Suprapubic skin (tissue), 4 donors: ENCODE data around the gene LDLRAD4. TPM values are rescaled to one million over a fixed set of nuclear protein-coding genes. Genes with fewer than 3 reads are reported as not detected.

Source experiments
- DNase-seq, 2 donors: peaks; one replicate each; pipeline ENCODE4 v3.0.0-alpha.2; 2019; ENCODE audit warnings: low spot score in 2 of 2
- H3K27ac ChIP-seq: fragments of 200-600 bp; sonication (generic); one replicate; pipeline ENCODE4 v1.5.1; 2019
- H3K27me3 ChIP-seq: fragments of 200-600 bp; sonication (generic); one replicate; pipeline ENCODE4 v1.5.1; 2019
- H3K36me3 ChIP-seq: fragments of 200-600 bp; sonication (generic); one replicate; pipeline ENCODE4 v1.5.1; 2019
- H3K4me1 ChIP-seq: fragments of 200-600 bp; sonication (generic); one replicate; pipeline ENCODE4 v1.5.1; 2019
- H3K4me3 ChIP-seq: fragments of 200-600 bp; sonication (generic); one replicate; pipeline ENCODE4 v1.5.1; 2019; ENCODE audit warnings: mild to moderate bottlenecking
- H3K9me3 ChIP-seq: fragments of 200-600 bp; sonication (generic); one replicate; pipeline ENCODE4 v1.5.1; 2019
- CTCF ChIP-seq, 2 donors: fragments of 200-600 bp in 1 of 2; fragments of 450-650 bp in 1 of 2; sonication (generic) in 1 of 2; IDR thresholded peaks; one replicate each; pipeline ENCODE4 v1.5.1; 2016 to 2019; ENCODE audit warnings: antibody characterized with exemption in 2 of 2, mild to moderate bottlenecking in 1 of 2, moderate library complexity in 1 of 2
- EP300 ChIP-seq: sonication (generic); formaldehyde crosslinking; IDR thresholded peaks from one replicate; pipeline ENCODE4 v1.6.1; 2017; ENCODE audit warnings: antibody characterized with exemption
- POLR2A ChIP-seq, 2 donors: fragments of 450-650 bp; IDR thresholded peaks; one replicate each; pipeline ENCODE4 v1.6.1; 2017; ENCODE audit warnings: antibody characterized with exemption in 2 of 2, mild to moderate bottlenecking in 2 of 2, moderate library complexity in 2 of 2
- POLR2AphosphoS5 ChIP-seq, 3 donors: sonication (generic); formaldehyde crosslinking; IDR thresholded peaks; one replicate each; pipeline ENCODE4 v1.6.1; 2017; ENCODE audit warnings: antibody characterized with exemption in 3 of 3
- WGBS: methylation state at CpG from one replicate; pipeline ENCODE4 v1.1.5; 2018; 5-methylcytosine and 5-hydroxymethylcytosine counted together
- total RNA-seq, 4 donors: library from RNA; depleted of rRNA; stranded (reverse); fragments of >200 nt; gene quantifications; one replicate each; pipeline ENCODE4 v1.1.0, GENCODE V29; 2016

Gene LDLRAD4
- total RNA-seq, 4 donors from 2014 or later = 10.1 to 31.6 (median 15.1) TPM

GRCh38 chr18:13423352-13423751 is 204.8 kb downstream of the LDLRAD4 start:
- no peak for DNase-seq
- Histone ChIP-seq H3K4me3 (no peak overlapping the region), H3K36me3 (no peaks in the 10 kb centered on the region), H3K27ac (no peak overlapping the region), H3K27me3 (no peaks in the 10 kb centered on the region), H3K4me1 (peaks cover 12% of the 10 kb centered on the region), H3K9me3 (no peaks in the 10 kb centered on the region)
- TF ChIP-seq EP300 (no peak), POLR2A (IDR thresholded peaks at IDR 0.05) (no peak), CTCF (IDR thresholded peaks at IDR 0.05) (no peak), POLR2AphosphoS5 (IDR thresholded peaks at IDR 0.05) (no peak)
- 93% methylated on average over 9 of the region's 9 CpGs for WGBS

GRCh38 chr18:13424363-13424762 is 205.8 kb downstream of the LDLRAD4 start:
- Histone ChIP-seq H3K27ac (no peak overlapping the region), H3K9me3 (no peaks in the 10 kb centered on the region), H3K36me3 (no peaks in the 10 kb centered on the region), H3K4me1 (peaks cover 12% of the 10 kb centered on the region), H3K27me3 (no peaks in the 10 kb centered on the region), H3K4me3 (no peak overlapping the region)
- TF ChIP-seq CTCF (IDR thresholded peaks at IDR 0.05) (no peak), POLR2A (IDR thresholded peaks at IDR 0.05) (no peak), POLR2AphosphoS5 (IDR thresholded peaks at IDR 0.05) (no peak), EP300 (no peak)
- DNase-seq = peak in 1 of 2 donors; percentile 32
- WGBS = 93% methylated on average over 7 of the region's 7 CpGs

GRCh38 chr18:13425357-13426091 is 207.0 kb downstream of the LDLRAD4 start:
- Histone ChIP-seq H3K27ac (peak overlapping the region; percentile 18), H3K27me3 (no peaks in the 10 kb centered on the region), H3K4me3 (no peak overlapping the region), H3K4me1 (peaks cover 12% of the 10 kb centered on the region), H3K36me3 (no peaks in the 10 kb centered on the region), H3K9me3 (no peaks in the 10 kb centered on the region)
- peak in 1 of 2 donors; percentile 64 for DNase-seq
- WGBS = 61% methylated on average over 14 of the region's 16 CpGs
- TF ChIP-seq EP300 (no peak), POLR2AphosphoS5 (IDR thresholded peaks at IDR 0.05) (no peak), CTCF (IDR thresholded peaks at IDR 0.05) (no peak), POLR2A (IDR thresholded peaks at IDR 0.05) (no peak)

GRCh38 chr18:13427354-13427753 is 208.8 kb downstream of the LDLRAD4 start:
- TF ChIP-seq POLR2A (IDR thresholded peaks at IDR 0.05) = no peak
- TF ChIP-seq POLR2AphosphoS5 (IDR thresholded peaks at IDR 0.05) = peak in 1 of 3 donors; percentile 56
- Histone ChIP-seq H3K9me3 (no peaks in the 10 kb centered on the region), H3K36me3 (no peaks in the 10 kb centered on the region), H3K4me1 (peaks cover 12% of the 10 kb centered on the region), H3K4me3 (no peak overlapping the region), H3K27me3 (no peaks in the 10 kb centered on the region), H3K27ac (peak overlapping the region; percentile 29)
- peak in 1 of 2 donors; percentile 54 for DNase-seq
- WGBS = 52% methylated on average over 3 of the region's 3 CpGs

GRCh38 chr18:13428319-13428718 is 209.8 kb downstream of the LDLRAD4 start:
- WGBS = 80% methylated on average over 3 of the region's 3 CpGs
- no peak for TF ChIP-seq CTCF (IDR thresholded peaks at IDR 0.05)
- no peak for TF ChIP-seq POLR2A (IDR thresholded peaks at IDR 0.05)
- no peak for TF ChIP-seq POLR2AphosphoS5 (IDR thresholded peaks at IDR 0.05)
- no peak for TF ChIP-seq EP300
- no peak overlapping the region for H3K27ac ChIP-seq

More at GRCh38 chr18:13428319-13428718, 209.8 kb downstream of the LDLRAD4 start:
- DNase-seq = no peak
- H3K36me3 ChIP-seq = no peaks in the 10 kb centered on the region
- no peaks in the 10 kb centered on the region for H3K27me3 ChIP-seq
- peaks cover 12% of the 10 kb centered on the region for H3K4me1 ChIP-seq
- no peaks in the 10 kb centered on the region for H3K9me3 ChIP-seq
- H3K4me3 ChIP-seq = no peak overlapping the region
